RWPE2 (cell line): ENCODE measurements around the gene PIK3CD.

ENCODE experiments used
- ATAC-seq: fragments of 200-7000 bp; cut with Tn5 transposase; 3 replicates; pipeline ENCODE4 v1.9.1; 2021; ENCODE audit warnings: low read depth
- DNase-seq: peaks from one replicate; pipeline ENCODE4 v3.0.0-alpha.2; 2020; ENCODE audit warnings: low spot score
- H3K27ac ChIP-seq: fragments of 450-650 bp; 2 replicates; pipeline ENCODE4 v1.5.1; 2017; ENCODE audit warnings: mild to moderate bottlenecking; ENCODE audit not compliant: poor library complexity, severe bottlenecking
- H3K27me3 ChIP-seq: fragments of 250-450 bp; sonication (Bioruptor Pico); 2 replicates; pipeline ENCODE4 v1.5.1; 2021; ENCODE audit warnings: mild to moderate bottlenecking, moderate library complexity; ENCODE audit not compliant: insufficient read depth, poor library complexity, severe bottlenecking
- H3K36me3 ChIP-seq: fragments of 250-450 bp; sonication (Bioruptor Pico); 2 replicates; pipeline ENCODE4 v1.5.1; 2020; ENCODE audit warnings: low read depth, mild to moderate bottlenecking, moderate library complexity
- H3K4me1 ChIP-seq: fragments of 250-450 bp; sonication (Bioruptor Pico); 2 replicates; pipeline ENCODE4 v1.5.1; 2021; ENCODE audit warnings: mild to moderate bottlenecking, moderate library complexity; ENCODE audit not compliant: insufficient read depth, poor library complexity, severe bottlenecking
- H3K4me3 ChIP-seq: fragments of 250-450 bp; sonication (Bioruptor Pico); 2 replicates; pipeline ENCODE4 v1.5.1; 2021; ENCODE audit warnings: mild to moderate bottlenecking, moderate library complexity; ENCODE audit not compliant: severe bottlenecking
- H3K9me3 ChIP-seq: fragments of 250-450 bp; sonication (Bioruptor Pico); 2 replicates; pipeline ENCODE4 v1.5.1; 2021; ENCODE audit warnings: mild to moderate bottlenecking, moderate library complexity; ENCODE audit not compliant: severe bottlenecking
- CTCF ChIP-seq: fragments of 450-650 bp; IDR thresholded peaks from one replicate; pipeline ENCODE4 v1.5.1; 2017; ENCODE audit warnings: mild to moderate bottlenecking, moderate library complexity; ENCODE audit not compliant: poor library complexity, severe bottlenecking

PIK3CD gene

GRCh38 chr1:9676815-9677393 is 25.4 kb downstream of the PIK3CD start:
- no peak for TF ChIP-seq CTCF
- ATAC-seq, result no peak
- H3K27ac ChIP-seq, result no peak overlapping the region
- no peaks in the 10 kb centered on the region for H3K9me3 ChIP-seq
- no peaks in the 10 kb centered on the region for H3K27me3 ChIP-seq
- H3K4me1 ChIP-seq, result peaks cover 2% of the 10 kb centered on the region
- DNase-seq, result no peak
- H3K4me3 ChIP-seq, result no peak overlapping the region
- H3K36me3 ChIP-seq, result no peaks in the 10 kb centered on the region

GRCh38 chr1:9680091-9680490 is 28.6 kb downstream of the PIK3CD start:
- no peaks in the 10 kb centered on the region for H3K27me3 ChIP-seq
- ATAC-seq, result no peak
- no peaks in the 10 kb centered on the region for H3K4me1 ChIP-seq
- H3K4me3 ChIP-seq, result no peak overlapping the region
- TF ChIP-seq CTCF, result no peak
- H3K9me3 ChIP-seq, result no peaks in the 10 kb centered on the region
- H3K27ac ChIP-seq, result no peak overlapping the region
- no peaks in the 10 kb centered on the region for H3K36me3 ChIP-seq
- no peak for DNase-seq

- ATAC-seq (no peak), DNase-seq (no peak)
- H3K4me1 ChIP-seq, result no peaks in the 10 kb centered on the region
- no peaks in the 10 kb centered on the region for H3K36me3 ChIP-seq
- no peak overlapping the region for H3K4me3 ChIP-seq
- TF ChIP-seq CTCF, result no peak
- H3K9me3 ChIP-seq, result no peaks in the 10 kb centered on the region
- H3K27me3 ChIP-seq, result no peaks in the 10 kb centered on the region
- no peak overlapping the region for H3K27ac ChIP-seq
Measured at GRCh38 chr1:9680828-9681227, 29.3 kb downstream of the PIK3CD start.

- Histone ChIP-seq H3K36me3 (no peaks in the 10 kb centered on the region), H3K27me3 (no peaks in the 10 kb centered on the region), H3K9me3 (no peaks in the 10 kb centered on the region), H3K4me1 (peaks cover 13% of the 10 kb centered on the region), H3K27ac (no peak overlapping the region), H3K4me3 (no peak overlapping the region)
- ATAC-seq (no peak), DNase-seq (no peak)
- no peak for TF ChIP-seq CTCF
Measured at GRCh38 chr1:9684801-9685200, 33.3 kb downstream of the PIK3CD start.

- Histone ChIP-seq H3K4me3 (peak overlapping the region; percentile 58), H3K36me3 (no peaks in the 10 kb centered on the region), H3K4me1 (peaks cover 27% of the 10 kb centered on the region), H3K27ac (peak overlapping the region; percentile 68), H3K9me3 (no peaks in the 10 kb centered on the region), H3K27me3 (no peaks in the 10 kb centered on the region)
- peak; percentile 46 for ATAC-seq
- TF ChIP-seq CTCF, result no peak
- peak; percentile 91 for DNase-seq
Measured at GRCh38 chr1:9687120-9687873, 35.8 kb downstream of the PIK3CD start.
